GM06990 (cell line): ENCODE results near the gene GRIA1.

Experiments used
- DNase-seq: peaks from one replicate; pipeline ENCODE4 v3.0.0-alpha.2; 2011; ENCODE audit not compliant: insufficient read length; ENCODE audit errors: extremely low read depth
- H3K27me3 ChIP-seq: replicated peaks from 2 replicates; pipeline ENCODE4 v1.6.0; 2011; ENCODE audit warnings: low read length; ENCODE audit not compliant: control insufficient read depth, insufficient read depth
- H3K36me3 ChIP-seq: 2 replicates; pipeline ENCODE4 v1.5.1; 2011; ENCODE audit warnings: low read length; ENCODE audit not compliant: control insufficient read depth, insufficient read depth
- H3K4me3 ChIP-seq: replicated peaks from 2 replicates; pipeline ENCODE4 v1.5.1; 2011; ENCODE audit warnings: low read depth, mild to moderate bottlenecking, control low read depth, low read length
- CTCF ChIP-seq: IDR thresholded peaks from 2 replicates; pipeline ENCODE4 v1.5.1; 2011; ENCODE audit warnings: low read length, control low read depth, mild to moderate bottlenecking, inconsistent platforms; ENCODE audit not compliant: insufficient read depth, poor library complexity, severe bottlenecking

The GRIA1 gene

GRCh38 chr5:153696256-153696655 lies 205.8 kb downstream of the GRIA1 start:
- H3K27me3 ChIP-seq = no peaks in the 10 kb centered on the region
- no peaks in the 10 kb centered on the region for H3K36me3 ChIP-seq
- H3K4me3 ChIP-seq = no peak overlapping the region
- DNase-seq = no peak
- no peak for TF ChIP-seq CTCF

- TF ChIP-seq CTCF = no peak
- H3K4me3 ChIP-seq = no peak overlapping the region
- DNase-seq = no peak
Observed at GRCh38 chr5:153699035-153699434, 208.6 kb downstream of the GRIA1 start.

GRCh38 chr5:153700940-153701339 lies 210.5 kb downstream of the GRIA1 start:
- Histone ChIP-seq H3K4me3 (no peak overlapping the region), H3K27me3 (no peaks in the 10 kb centered on the region; the same call in 1 of the 2 replicates), H3K36me3 (no peaks in the 10 kb centered on the region)
- DNase-seq = no peak
- no peak for TF ChIP-seq CTCF

More at GRCh38 chr5:153699035-153699434, 208.6 kb downstream of the GRIA1 start:
- no peaks in the 10 kb centered on the region for H3K36me3 ChIP-seq
- H3K27me3 ChIP-seq = no peaks in the 10 kb centered on the region; the same call in 1 of the 2 replicates

- no peaks in the 10 kb centered on the region; the same call in 1 of the 2 replicates for H3K27me3 ChIP-seq
- no peaks in the 10 kb centered on the region for H3K36me3 ChIP-seq
- no peak overlapping the region for H3K4me3 ChIP-seq
- no peak for TF ChIP-seq CTCF
- DNase-seq = no peak
Observed at GRCh38 chr5:153702265-153702664, 211.8 kb downstream of the GRIA1 start.

GRCh38 chr5:153704110-153704509 lies 213.6 kb downstream of the GRIA1 start:
- Histone ChIP-seq H3K4me3 (no peak overlapping the region), H3K27me3 (no peaks in the 10 kb centered on the region; the same call in 1 of the 2 replicates), H3K36me3 (no peaks in the 10 kb centered on the region)
- no peak for TF ChIP-seq CTCF
- DNase-seq = no peak

- H3K27me3 ChIP-seq = no peaks in the 10 kb centered on the region
- no peak for TF ChIP-seq CTCF
- H3K36me3 ChIP-seq = no peaks in the 10 kb centered on the region
- H3K4me3 ChIP-seq = no peak overlapping the region
- DNase-seq = no peak
Observed at GRCh38 chr5:153707626-153708025, 217.2 kb downstream of the GRIA1 start.
